HepG2 (cell line): ENCODE measurements around the gene NSF. TPM values are rescaled to one million over a fixed set of nuclear protein-coding genes. Genes with fewer than 3 reads are reported as not detected.

Source experiments
- AKAP8 ChIP-seq: sonication (generic); formaldehyde crosslinking; IDR thresholded peaks from 2 replicates; pipeline ENCODE4 v1.5.1; 2020; ENCODE audit warnings: mild to moderate bottlenecking, missing genetic modification reagents
- ARID5B ChIP-seq: IDR thresholded peaks from 2 replicates; pipeline ENCODE4 v1.4.0; 2020; ENCODE audit warnings: mild to moderate bottlenecking, missing genetic modification reagents
- BCL6 ChIP-seq: IDR thresholded peaks from 2 replicates; pipeline ENCODE4 v1.6.1; 2016; ENCODE audit warnings: missing genetic modification reagents, missing compliant biosample characterization
- DPF2 ChIP-seq: sonication (generic); formaldehyde crosslinking; IDR thresholded peaks from 2 replicates; pipeline ENCODE4 v1.4.0; 2020; ENCODE audit warnings: mild to moderate bottlenecking, low read depth, missing genetic modification reagents, borderline replicate concordance
- FOXA1 ChIP-seq, 2 experiments: fragments of 450-650 bp in 1 of 2; sonication (generic) in 1 of 2; formaldehyde crosslinking in 1 of 2; IDR thresholded peaks; 2 replicates each; pipeline versions ENCODE4 v1.4.0 to v1.6.1; 2016 to 2020; ENCODE audit warnings: missing genetic modification reagents in 1 of 2
- GFI1 ChIP-seq: sonication (generic); formaldehyde crosslinking; IDR thresholded peaks from 2 replicates; pipeline ENCODE4 v1.5.0; 2020; ENCODE audit warnings: missing genetic modification reagents, mild to moderate bottlenecking, borderline replicate concordance
- HDAC1 ChIP-seq: sonication (generic); formaldehyde crosslinking; IDR thresholded peaks from 2 replicates; pipeline ENCODE4 v1.5.1; 2020; ENCODE audit warnings: mild to moderate bottlenecking, missing genetic modification reagents
- MXI1 ChIP-seq: IDR thresholded peaks from 3 replicates; pipeline ENCODE4 v1.6.1; 2012; ENCODE audit warnings: low read depth, low read length, inconsistent platforms, borderline replicate concordance
- PAX8 ChIP-seq: sonication (generic); formaldehyde crosslinking; IDR thresholded peaks from 2 replicates; pipeline ENCODE4 v1.8.0; 2022; ENCODE audit warnings: mild to moderate bottlenecking, missing genetic modification reagents, borderline replicate concordance
- UBTF ChIP-seq: sonication (generic); formaldehyde crosslinking; IDR thresholded peaks from 2 replicates; pipeline ENCODE4 v1.4.0; 2020; ENCODE audit warnings: mild to moderate bottlenecking, missing genetic modification reagents
- ZBTB26 ChIP-seq: IDR thresholded peaks from 2 replicates; pipeline ENCODE4 v1.6.1; 2016; ENCODE audit warnings: missing compliant biosample characterization, missing genetic modification reagents, borderline replicate concordance
- ZBTB7A ChIP-seq: sonication (generic); formaldehyde crosslinking; IDR thresholded peaks from 2 replicates; pipeline ENCODE4 v1.8.0; 2022; ENCODE audit warnings: mild to moderate bottlenecking, missing genetic modification reagents
- ZFP91 ChIP-seq: sonication (generic); formaldehyde crosslinking; IDR thresholded peaks from 2 replicates; pipeline ENCODE4 v1.9.0; 2022; ENCODE audit warnings: missing genetic modification reagents, mild to moderate bottlenecking, borderline replicate concordance
- ZNF550 ChIP-seq: sonication (generic); formaldehyde crosslinking; IDR thresholded peaks from 2 replicates; pipeline ENCODE4 v1.4.0; 2020; ENCODE audit warnings: mild to moderate bottlenecking, missing genetic modification reagents, borderline replicate concordance
- ZNF788 ChIP-seq: sonication (generic); formaldehyde crosslinking; IDR thresholded peaks from 2 replicates; pipeline ENCODE4 v1.5.0; 2020; ENCODE audit warnings: mild to moderate bottlenecking, missing genetic modification reagents, borderline replicate concordance
- ZNF839 ChIP-seq: sonication (generic); formaldehyde crosslinking; IDR thresholded peaks from 2 replicates; pipeline ENCODE4 v1.4.0; 2020; ENCODE audit warnings: missing genetic modification reagents, mild to moderate bottlenecking, borderline replicate concordance
- polyA plus RNA-seq, 8 experiments: library from polyadenylated mRNA; depleted of rRNA in 3 of 8; stranded (reverse) in 7 of 8; unstranded in 1 of 8; fragments of >200 nt; fragmentation: Illumina TruSeq in 4 of 8; extraction: Trizol in 4 of 8; gene quantifications; 2 replicates each; pipeline versions ENCODE4 v1.2.1 to v1.2.3, GENCODE V29; 2011 to 2016; ENCODE audit warnings: low read depth in 4 of 8, missing spikeins in 1 of 8, mixed read lengths in 1 of 8; ENCODE audit not compliant: insufficient read depth in 1 of 8
- total RNA-seq, 5 experiments: library from RNA; depleted of rRNA; stranded (reverse); fragments of >200 nt; fragmentation: Illumina TruSeq; extraction: Trizol; gene quantifications; 2 replicates each; pipeline ENCODE4 v1.2.3, GENCODE V29; 2016; ENCODE audit warnings: low read depth in 1 of 5

NSF gene
- total and polyA plus RNA-seq, 2 of the 13 experiments (the other 11 are each of a cell fraction or from before 2014, with no cell fraction given) = 21.9 to 37.8 TPM

- TF ChIP-seq ZFP91 = no peak; the same call in 1 of the 2 replicates
- TF ChIP-seq BCL6 = peak; percentile 55
- TF ChIP-seq AKAP8 = no peak
- TF ChIP-seq UBTF (CRISPR knock-in tag) = no peak
- peak; percentile 84 for TF ChIP-seq ARID5B (CRISPR knock-in tag)
- TF ChIP-seq MXI1 = peak; percentile 51; the same call in 1 of the 3 replicates
- peak; percentile 75; the same call in 1 of the 2 replicates for TF ChIP-seq GFI1
- no peak for TF ChIP-seq ZBTB7A (CRISPR knock-in tag)
- TF ChIP-seq ZBTB26 (CRISPR knock-in tag) = no peak
- TF ChIP-seq ZNF550 (CRISPR knock-in tag) = no peak
- peak; percentile 67 for TF ChIP-seq HDAC1 (CRISPR knock-in tag)
- TF ChIP-seq DPF2 = peak; percentile 20; the same call in 1 of the 2 replicates
- TF ChIP-seq FOXA1 (IDR thresholded peaks at IDR 0.05) = no peak
- peak; percentile 71 for TF ChIP-seq FOXA1 (CRISPR knock-in tag; IDR thresholded peaks at IDR 0.05)
- TF ChIP-seq ZNF788 (CRISPR knock-in tag) = peak; percentile 54
- no peak for TF ChIP-seq ZNF839 (CRISPR knock-in tag)
- no peak for TF ChIP-seq PAX8
These were observed 192.6 kb downstream of the NSF start (continued) for GRCh38 chr17:46783031-46783593.
